WTC11 (cell line): ENCODE measurements around the gene SEMA4F. TPM values are rescaled to one million over a fixed set of nuclear protein-coding genes. Genes with fewer than 3 reads are reported as not detected.

Source experiments
- ATAC-seq: fragments of 200-7000 bp; cut with Tn5 transposase; 2 replicates; pipeline ENCODE4 v1.10.0; 2021; ENCODE audit warnings: mild to moderate bottlenecking, moderate library complexity
- CTCF ChIA-PET: fragments of 300-600 bp; sonication (Branson Sonifier 250); formaldehyde crosslinking; loops from one replicate; lab custom pipeline; 2021; ENCODE audit warnings: antibody characterized with exemption; lab: Charles Lee
- POLR2A ChIA-PET: fragments of 350-600 bp; sonication (Branson Sonifier 250); formaldehyde crosslinking; loops from one replicate; lab custom pipeline; 2021; ENCODE audit warnings: antibody characterized with exemption; lab: Charles Lee
- DNase-seq: peaks from one replicate; pipeline ENCODE4 v3.0.0; 2021; ENCODE audit warnings: low spot score
- H3K27ac Mint-ChIP-seq: 2 replicates; pipeline ENCODE4 v1.8.0; 2021; ENCODE audit warnings: mixed read lengths
- H3K27me3 Mint-ChIP-seq: 2 replicates; pipeline ENCODE4 v1.8.0; 2021; ENCODE audit warnings: low read depth, mild to moderate bottlenecking, moderate library complexity, mixed read lengths
- H3K36me3 Mint-ChIP-seq: 2 replicates; pipeline ENCODE4 v1.8.0; 2021; ENCODE audit warnings: mixed read lengths
- H3K4me1 Mint-ChIP-seq: 2 replicates; pipeline ENCODE4 v1.8.0; 2022; ENCODE audit warnings: mixed read lengths
- H3K4me3 Mint-ChIP-seq: 2 replicates; pipeline ENCODE4 v1.8.0; 2021; ENCODE audit warnings: mild to moderate bottlenecking, moderate library complexity, mixed read lengths
- H3K9me3 Mint-ChIP-seq: 2 replicates; pipeline ENCODE4 v1.8.0; 2021; ENCODE audit warnings: mixed read lengths
- ATF1 ChIP-seq: sonication (generic); formaldehyde crosslinking; IDR thresholded peaks from 2 replicates; pipeline ENCODE4 v1.8.1; 2023; ENCODE audit warnings: mild to moderate bottlenecking, moderate library complexity, missing genetic modification reagents
- ATF6 ChIP-seq: sonication (generic); formaldehyde crosslinking; IDR thresholded peaks from 2 replicates; pipeline ENCODE4 v1.8.1; 2023; ENCODE audit warnings: mild to moderate bottlenecking, missing genetic modification reagents
- CBFB ChIP-seq: sonication (generic); formaldehyde crosslinking; IDR thresholded peaks from 2 replicates; pipeline ENCODE4 v1.8.1; 2022; ENCODE audit warnings: mild to moderate bottlenecking, low read depth, missing genetic modification reagents
- FOXP1 ChIP-seq: sonication (generic); formaldehyde crosslinking; IDR thresholded peaks from 2 replicates; pipeline ENCODE4 v1.8.0; 2022; ENCODE audit warnings: missing genetic modification reagents, mild to moderate bottlenecking, moderate library complexity, borderline replicate concordance
- GRHL2 ChIP-seq: fragments of 250-450 bp; sonication (Bioruptor Pico); IDR thresholded peaks from 2 replicates; pipeline ENCODE4 v1.8.0; 2022; ENCODE audit warnings: mild to moderate bottlenecking, moderate library complexity; ENCODE audit not compliant: insufficient replicate concordance, severe bottlenecking
- HMGA2 ChIP-seq: fragments of 250-450 bp; sonication (Bioruptor Pico); IDR thresholded peaks from 2 replicates; pipeline ENCODE4 v1.4.0; 2021; ENCODE audit warnings: mild to moderate bottlenecking, moderate library complexity
- KAT7 ChIP-seq: sonication (generic); formaldehyde crosslinking; IDR thresholded peaks from 2 replicates; pipeline ENCODE4 v1.8.1; 2023; ENCODE audit warnings: missing genetic modification reagents, mild to moderate bottlenecking, borderline replicate concordance
- MYBL2 ChIP-seq: sonication (generic); formaldehyde crosslinking; IDR thresholded peaks from 2 replicates; pipeline ENCODE4 v1.8.1; 2023; ENCODE audit warnings: mild to moderate bottlenecking, moderate library complexity, missing genetic modification reagents
- NFE2L1 ChIP-seq: sonication (generic); formaldehyde crosslinking; IDR thresholded peaks from 2 replicates; pipeline ENCODE4 v1.8.1; 2023; ENCODE audit warnings: missing genetic modification reagents
- TEAD1 ChIP-seq: sonication (generic); formaldehyde crosslinking; IDR thresholded peaks from 2 replicates; pipeline ENCODE4 v1.8.0; 2022; ENCODE audit warnings: mild to moderate bottlenecking, missing genetic modification reagents
- TP53 ChIP-seq: sonication (generic); formaldehyde crosslinking; IDR thresholded peaks from 2 replicates; pipeline ENCODE4 v1.8.1; 2023; ENCODE audit warnings: mild to moderate bottlenecking, missing genetic modification reagents
- ZBTB21 ChIP-seq: sonication (generic); formaldehyde crosslinking; IDR thresholded peaks from 2 replicates; pipeline ENCODE4 v1.8.1; 2023; ENCODE audit warnings: mild to moderate bottlenecking, missing genetic modification reagents, borderline replicate concordance
- ZNF416 ChIP-seq: fragments of 250-450 bp; sonication (Bioruptor Pico); IDR thresholded peaks from 2 replicates; pipeline ENCODE4 v1.9.0; 2021; ENCODE audit warnings: mild to moderate bottlenecking, inconsistent platforms
- ZNF425 ChIP-seq: fragments of 250-450 bp; sonication (Bioruptor Pico); conservative IDR thresholded peaks from 2 replicates; pipeline ENCODE4 v1.9.0; 2021; ENCODE audit warnings: mild to moderate bottlenecking
- ZSCAN18 ChIP-seq: fragments of 250-450 bp; sonication (Bioruptor Pico); IDR thresholded peaks from 2 replicates; pipeline ENCODE4 v2.1.2; 2022; ENCODE audit warnings: mild to moderate bottlenecking, moderate library complexity
- total RNA-seq: library from RNA; stranded (reverse); gene quantifications from 3 replicates; pipeline ENCODE4 v1.2.3, GENCODE V29; 2021
- TF ChIP-seq, protein P1 (sequence below): sonication (generic); formaldehyde crosslinking; IDR thresholded peaks from 2 replicates; pipeline ENCODE4 v1.8.0; 2022; ENCODE audit warnings: mild to moderate bottlenecking, missing genetic modification reagents
- TF ChIP-seq, protein P2 (sequence below): sonication (generic); formaldehyde crosslinking; IDR thresholded peaks from 2 replicates; pipeline ENCODE4 v1.8.0; 2022; ENCODE audit warnings: mild to moderate bottlenecking, missing genetic modification reagents
- TF ChIP-seq, protein P3 (sequence below): sonication (generic); formaldehyde crosslinking; IDR thresholded peaks from 2 replicates; pipeline ENCODE4 v1.8.1; 2023; ENCODE audit warnings: mild to moderate bottlenecking, missing genetic modification reagents

SEMA4F gene
- total RNA-seq, 1 experiment from 2014 or later: 5.7 TPM

DNA sequence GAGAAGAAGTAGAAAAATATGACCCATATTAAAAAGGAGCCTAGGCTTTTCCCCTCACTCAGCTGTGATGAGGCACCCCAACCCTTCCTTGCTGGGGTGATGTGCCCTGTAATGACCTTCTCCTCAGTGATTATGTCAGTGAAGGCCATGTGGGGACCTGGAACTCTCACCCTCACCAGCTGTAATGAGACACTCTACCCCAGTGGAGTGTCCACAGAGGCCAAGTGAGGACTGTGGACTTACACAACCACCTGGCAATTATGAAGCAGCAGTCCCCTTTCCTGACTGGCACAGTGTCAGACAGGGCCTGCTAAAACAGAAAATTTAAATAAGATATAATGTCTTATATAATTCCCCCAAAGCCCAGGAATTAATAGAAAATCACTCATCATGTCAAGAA is 54.2 kb downstream of the SEMA4F start (continued):
- TF ChIP-seq NFE2L1 (CRISPR knock-in tag): no peak

- Mint-ChIP-seq H3K27ac (no peak overlapping the region), H3K4me1 (no peaks in the 10 kb centered on the region), H3K36me3 (no peaks in the 10 kb centered on the region), H3K4me3 (no peak overlapping the region), H3K27me3 (no peaks in the 10 kb centered on the region), H3K9me3 (no peaks in the 10 kb centered on the region; the same call in 1 of the 2 replicates)
- TF ChIP-seq ATF1 (CRISPR knock-in tag) (no peak), MYBL2 (CRISPR knock-in tag) (no peak), ZBTB21 (CRISPR knock-in tag) (no peak)
- TF ChIP-seq, protein P1, sequence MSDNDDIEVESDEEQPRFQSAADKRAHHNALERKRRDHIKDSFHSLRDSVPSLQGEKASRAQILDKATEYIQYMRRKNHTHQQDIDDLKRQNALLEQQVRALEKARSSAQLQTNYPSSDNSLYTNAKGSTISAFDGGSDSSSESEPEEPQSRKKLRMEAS (CRISPR knock-in tag): no peak
- ATAC-seq: no peak
- no peak for DNase-seq
- ChIA-PET CTCF (interaction anchor here (1.1 kb wide), 1 partner anchor 128 kb away, joined by 3 read pairs; no protein-coding TSS in a partner anchor), POLR2A (no interaction called here)
These were observed 54.8 kb downstream of the SEMA4F start for GRCh38 chr2:74708883-74709282.

GRCh38 chr2:74712223-74713053 is 58.4 kb downstream of the SEMA4F start:
- TF ChIP-seq TP53 (CRISPR knock-in tag): no peak
- TF ChIP-seq NFE2L1 (CRISPR knock-in tag): no peak
- no peak for TF ChIP-seq GRHL2
- TF ChIP-seq TEAD1 (CRISPR knock-in tag): no peak
- no peak for TF ChIP-seq FOXP1
- no peak for TF ChIP-seq KAT7
- no peak for TF ChIP-seq ATF6 (CRISPR knock-in tag)
- TF ChIP-seq, protein P2, sequence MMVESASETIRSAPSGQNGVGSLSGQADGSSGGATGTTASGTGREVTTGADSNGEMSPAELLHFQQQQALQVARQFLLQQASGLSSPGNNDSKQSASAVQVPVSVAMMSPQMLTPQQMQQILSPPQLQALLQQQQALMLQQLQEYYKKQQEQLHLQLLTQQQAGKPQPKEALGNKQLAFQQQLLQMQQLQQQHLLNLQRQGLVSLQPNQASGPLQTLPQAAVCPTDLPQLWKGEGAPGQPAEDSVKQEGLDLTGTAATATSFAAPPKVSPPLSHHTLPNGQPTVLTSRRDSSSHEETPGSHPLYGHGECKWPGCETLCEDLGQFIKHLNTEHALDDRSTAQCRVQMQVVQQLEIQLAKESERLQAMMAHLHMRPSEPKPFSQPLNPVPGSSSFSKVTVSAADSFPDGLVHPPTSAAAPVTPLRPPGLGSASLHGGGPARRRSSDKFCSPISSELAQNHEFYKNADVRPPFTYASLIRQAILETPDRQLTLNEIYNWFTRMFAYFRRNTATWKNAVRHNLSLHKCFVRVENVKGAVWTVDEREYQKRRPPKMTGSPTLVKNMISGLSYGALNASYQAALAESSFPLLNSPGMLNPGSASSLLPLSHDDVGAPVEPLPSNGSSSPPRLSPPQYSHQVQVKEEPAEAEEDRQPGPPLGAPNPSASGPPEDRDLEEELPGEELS (CRISPR knock-in tag): no peak
- no peak for TF ChIP-seq ZBTB21 (CRISPR knock-in tag)
- TF ChIP-seq ZNF425: no peak
- TF ChIP-seq ZSCAN18 (CRISPR knock-in tag): no peak
- no peak for TF ChIP-seq CBFB
- no peak for TF ChIP-seq HMGA2 (CRISPR knock-in tag)
- TF ChIP-seq, protein P3, sequence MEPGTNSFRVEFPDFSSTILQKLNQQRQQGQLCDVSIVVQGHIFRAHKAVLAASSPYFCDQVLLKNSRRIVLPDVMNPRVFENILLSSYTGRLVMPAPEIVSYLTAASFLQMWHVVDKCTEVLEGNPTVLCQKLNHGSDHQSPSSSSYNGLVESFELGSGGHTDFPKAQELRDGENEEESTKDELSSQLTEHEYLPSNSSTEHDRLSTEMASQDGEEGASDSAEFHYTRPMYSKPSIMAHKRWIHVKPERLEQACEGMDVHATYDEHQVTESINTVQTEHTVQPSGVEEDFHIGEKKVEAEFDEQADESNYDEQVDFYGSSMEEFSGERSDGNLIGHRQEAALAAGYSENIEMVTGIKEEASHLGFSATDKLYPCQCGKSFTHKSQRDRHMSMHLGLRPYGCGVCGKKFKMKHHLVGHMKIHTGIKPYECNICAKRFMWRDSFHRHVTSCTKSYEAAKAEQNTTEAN (CRISPR knock-in tag): no peak
- TF ChIP-seq ZNF416 (CRISPR knock-in tag): no peak
- ATAC-seq: no peak
- no peaks in the 10 kb centered on the region; the same call in 1 of the 2 replicates for H3K9me3 Mint-ChIP-seq
- DNase-seq: no peak
- peaks cover 6% of the 10 kb centered on the region; the same call in 1 of the 2 replicates for H3K4me1 Mint-ChIP-seq
- peaks cover 7% of the 10 kb centered on the region for H3K27me3 Mint-ChIP-seq
- no peaks in the 10 kb centered on the region for H3K36me3 Mint-ChIP-seq
- ChIA-PET CTCF (interaction anchor here (1.2 to 4.0 kb wide), 4 partner anchors 11 to 124 kb away, joined by 3 to 60 read pairs (median 10); no protein-coding TSS in a partner anchor), POLR2A (interaction anchor here (1.7 kb wide), 1 partner anchor 125 kb away, joined by 5 read pairs; no protein-coding TSS in a partner anchor)
- no peak overlapping the region for H3K4me3 Mint-ChIP-seq
- H3K27ac Mint-ChIP-seq: no peak overlapping the region
